ENCODE results near the gene EEF1A1. TPM values are rescaled to one million over a fixed set of nuclear protein-coding genes. Genes with fewer than 3 reads are reported as not detected.
A peak's percentile ranks its signal among the peaks of the same experiment; 100 is the strongest.
"Not testable (repeated sequence)": the region's sequence is repeated elsewhere in the genome, so short reads cannot be mapped to it uniquely, and the experiment has no call there.

EEF1A1 gene
- polyA plus RNA-seq (ENCODE audit: insufficient read length in 4 of 4): over 10,000 TPM; 19,598 to 21,513 (median 20,563) TPM

DNA sequence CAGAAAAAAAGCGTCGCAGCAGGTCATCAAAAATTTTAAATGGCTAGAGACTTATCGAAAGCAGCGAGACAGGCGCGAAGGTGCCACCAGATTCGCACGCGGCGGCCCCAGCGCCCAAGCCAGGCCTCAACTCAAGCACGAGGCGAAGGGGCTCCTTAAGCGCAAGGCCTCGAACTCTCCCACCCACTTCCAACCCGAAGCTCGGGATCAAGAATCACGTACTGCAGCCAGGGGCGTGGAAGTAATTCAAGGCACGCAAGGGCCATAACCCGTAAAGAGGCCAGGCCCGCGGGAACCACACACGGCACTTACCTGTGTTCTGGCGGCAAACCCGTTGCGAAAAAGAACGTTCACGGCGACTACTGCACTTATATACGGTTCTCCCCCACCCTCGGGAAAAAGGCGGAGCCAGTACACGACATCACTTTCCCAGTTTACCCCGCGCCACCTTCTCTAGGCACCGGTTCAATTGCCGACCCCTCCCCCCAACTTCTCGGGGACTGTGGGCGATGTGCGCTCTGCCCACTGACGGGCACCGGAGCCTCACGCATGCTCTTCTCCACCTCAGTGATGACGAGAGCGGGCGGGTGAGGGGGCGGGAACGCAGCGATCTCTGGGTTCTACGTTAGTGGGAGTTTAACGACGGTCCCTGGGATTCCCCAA lies at the start of gene EEF1A1:
TSS of gene EEF1A1 (minus strand) at position 345 of the 663 bp plus-strand sequence. CDS start 1,006 bp downstream, outside the sequence.
- DNase-seq (ENCODE audit: low read depth in 4 of 4, low spot score in 3 of 4): peak; percentile 99 to 100 (median 99)

DNA sequence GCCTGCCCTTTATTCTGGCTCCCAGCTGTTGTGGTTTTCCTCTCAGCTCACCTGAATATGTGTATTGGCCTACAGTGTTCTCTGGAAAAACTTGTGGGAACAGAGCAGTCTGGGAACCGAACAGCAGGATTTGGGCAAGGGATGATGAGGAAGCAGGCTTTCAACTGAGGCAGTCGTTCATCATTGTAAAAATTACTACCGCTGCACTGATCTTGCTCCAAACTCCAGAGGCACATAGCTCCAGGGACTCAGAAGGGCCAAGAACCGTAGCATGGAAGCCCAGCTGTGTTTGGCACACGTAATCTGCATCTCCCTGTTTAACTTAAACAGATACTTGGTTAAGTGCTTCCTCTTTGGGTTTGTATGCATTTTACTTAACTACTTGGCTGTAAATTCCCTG lies 48.3 kb upstream of the EEF1A1 start:
- DNase-seq (ENCODE audit: low read depth in 4 of 4, low spot score in 3 of 4): no peak

DNA sequence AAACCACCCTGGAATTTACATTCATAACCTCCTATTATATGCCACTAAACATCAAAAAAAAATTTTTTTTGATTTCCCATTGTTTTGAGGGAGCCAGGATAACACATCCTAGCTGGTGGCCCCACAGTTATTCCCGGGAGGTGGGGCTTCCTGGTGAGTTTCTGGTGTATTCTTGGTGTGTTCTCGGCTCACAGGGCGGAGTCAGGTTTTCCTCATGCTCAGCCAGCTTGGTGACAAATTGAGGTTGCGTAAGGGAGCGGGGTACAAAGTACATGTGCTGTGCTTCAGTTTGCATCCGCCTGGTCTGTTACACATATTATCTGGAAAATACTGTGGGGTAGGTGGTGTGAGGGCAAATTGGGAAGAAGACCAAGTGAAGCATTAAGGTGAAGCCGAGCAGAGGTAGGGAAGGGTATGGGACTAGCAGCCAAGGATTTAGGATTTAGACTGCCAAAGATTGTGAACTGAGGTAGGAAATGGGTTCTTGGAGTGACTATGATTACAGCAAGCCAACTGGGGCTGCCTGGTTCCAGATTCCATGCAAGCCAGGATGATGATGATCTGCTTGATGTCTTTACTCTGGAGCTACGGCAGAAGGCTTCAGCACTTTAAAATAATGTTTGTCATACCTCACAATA lies 46.2 kb upstream of the EEF1A1 start:
- no peak for DNase-seq (ENCODE audit: low read depth in 4 of 4, low spot score in 3 of 4)

DNA sequence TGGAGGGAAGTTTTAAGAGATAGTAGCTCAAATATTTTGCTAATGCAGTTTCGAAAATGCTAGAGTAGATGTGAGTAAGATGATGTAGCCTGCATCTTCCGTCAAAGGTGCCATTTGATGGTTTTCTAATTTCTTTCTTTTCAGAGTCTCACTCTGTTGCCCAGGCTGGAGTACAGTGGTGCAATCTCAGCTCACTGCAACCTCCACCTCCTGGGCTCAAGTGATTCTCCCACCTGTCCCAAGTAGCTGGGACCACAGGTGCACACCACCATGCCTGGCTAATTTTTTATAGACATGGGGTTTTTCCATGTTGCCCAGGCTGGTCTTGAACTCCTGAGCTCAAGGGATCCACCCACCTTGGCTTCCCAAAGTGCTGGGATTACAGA lies 45.6 kb upstream of the EEF1A1 start:
- not testable (repeated sequence) for DNase-seq (ENCODE audit: low read depth in 4 of 4, low spot score in 3 of 4)

GRCh38 chr6:73565767-73566485 lies 45.1 kb upstream of the EEF1A1 start:
- DNase-seq (ENCODE audit: low read depth in 4 of 4, low spot score in 3 of 4): peak in 1 of 4 donors; percentile 13

GRCh38 chr6:73564578-73565345 lies 43.9 kb upstream of the EEF1A1 start:
- DNase-seq (ENCODE audit: low read depth in 4 of 4, low spot score in 3 of 4): no peak

GRCh38 chr6:73562558-73562957 lies 41.7 kb upstream of the EEF1A1 start:
- DNase-seq (ENCODE audit: low read depth in 4 of 4, low spot score in 3 of 4): no peak

DNA sequence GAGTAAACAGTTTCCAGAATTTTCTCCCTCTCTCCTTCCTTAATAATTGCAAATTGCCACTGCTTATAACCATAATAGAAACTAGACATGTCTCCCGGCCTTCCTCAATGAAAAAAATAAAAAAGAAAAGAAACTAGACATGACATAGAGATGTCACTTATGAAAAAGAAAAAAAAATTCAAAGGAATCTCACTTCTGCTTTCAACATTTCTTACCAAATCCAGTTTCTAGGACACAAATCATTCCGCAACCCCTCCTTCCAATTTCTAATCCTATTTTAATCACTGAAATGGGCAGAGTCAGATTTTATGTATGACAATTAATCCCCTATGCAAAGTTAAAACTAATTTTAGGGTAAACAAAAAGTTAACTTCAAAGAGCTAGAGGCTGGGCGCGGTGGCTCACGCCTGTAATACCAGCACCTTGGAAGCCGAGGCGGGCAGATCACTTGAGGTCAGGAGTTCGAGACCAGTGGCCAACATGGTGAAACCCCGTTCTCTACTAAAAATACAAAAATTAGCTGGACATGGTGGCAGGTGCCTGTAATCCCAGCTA lies 40.1 kb upstream of the EEF1A1 start:
- no peak for DNase-seq (ENCODE audit: low read depth in 4 of 4, low spot score in 3 of 4)

DNA sequence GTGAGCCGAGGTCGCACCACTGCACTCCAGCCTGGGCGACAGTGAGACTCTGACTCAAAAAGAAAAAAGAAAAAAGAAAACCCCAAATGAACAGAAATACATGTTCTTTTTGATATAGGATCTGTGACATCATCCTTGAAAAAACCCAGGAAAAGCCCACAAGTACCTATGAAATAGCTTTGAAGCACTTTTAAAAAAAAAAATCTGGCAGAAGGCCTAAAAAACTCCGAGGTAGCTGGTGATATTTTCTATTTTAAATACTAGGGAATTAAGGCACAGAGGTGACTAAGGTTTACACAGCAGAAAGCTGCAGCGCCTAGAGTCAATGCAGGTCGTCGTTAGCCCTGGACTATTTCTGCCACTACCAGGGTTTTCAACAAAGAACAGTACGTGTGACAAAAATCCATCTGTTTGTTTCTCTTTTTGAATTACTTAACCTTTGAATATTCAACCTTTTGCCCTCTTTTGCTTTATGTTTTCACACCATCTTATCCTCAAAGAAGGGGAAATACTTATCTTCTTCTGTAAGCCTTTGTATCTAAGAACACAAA lies 39.4 kb upstream of the EEF1A1 start:
- DNase-seq (ENCODE audit: low read depth in 4 of 4, low spot score in 3 of 4): no peak

DNA sequence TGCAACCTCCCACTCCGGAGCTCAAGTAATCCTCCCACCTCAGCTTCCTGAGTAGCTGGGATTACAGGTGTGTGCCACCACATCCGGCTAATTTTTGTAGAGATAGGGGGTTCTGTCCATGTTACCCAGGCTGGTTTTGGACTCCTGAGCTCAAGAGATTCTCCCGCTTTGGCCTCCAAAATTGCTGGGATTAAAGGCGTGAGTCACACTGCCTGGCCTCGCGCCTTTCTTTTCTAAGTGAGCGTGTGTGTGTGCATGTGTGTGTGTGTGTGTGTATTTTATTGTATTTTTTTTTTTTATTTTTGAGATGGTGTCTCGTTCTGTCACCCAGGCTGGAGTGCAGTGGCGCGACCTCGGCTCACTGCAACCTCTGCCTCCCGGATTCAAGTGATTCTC lies 38.6 kb upstream of the EEF1A1 start:
- not testable (repeated sequence) for DNase-seq (ENCODE audit: low read depth in 4 of 4, low spot score in 3 of 4)

DNA sequence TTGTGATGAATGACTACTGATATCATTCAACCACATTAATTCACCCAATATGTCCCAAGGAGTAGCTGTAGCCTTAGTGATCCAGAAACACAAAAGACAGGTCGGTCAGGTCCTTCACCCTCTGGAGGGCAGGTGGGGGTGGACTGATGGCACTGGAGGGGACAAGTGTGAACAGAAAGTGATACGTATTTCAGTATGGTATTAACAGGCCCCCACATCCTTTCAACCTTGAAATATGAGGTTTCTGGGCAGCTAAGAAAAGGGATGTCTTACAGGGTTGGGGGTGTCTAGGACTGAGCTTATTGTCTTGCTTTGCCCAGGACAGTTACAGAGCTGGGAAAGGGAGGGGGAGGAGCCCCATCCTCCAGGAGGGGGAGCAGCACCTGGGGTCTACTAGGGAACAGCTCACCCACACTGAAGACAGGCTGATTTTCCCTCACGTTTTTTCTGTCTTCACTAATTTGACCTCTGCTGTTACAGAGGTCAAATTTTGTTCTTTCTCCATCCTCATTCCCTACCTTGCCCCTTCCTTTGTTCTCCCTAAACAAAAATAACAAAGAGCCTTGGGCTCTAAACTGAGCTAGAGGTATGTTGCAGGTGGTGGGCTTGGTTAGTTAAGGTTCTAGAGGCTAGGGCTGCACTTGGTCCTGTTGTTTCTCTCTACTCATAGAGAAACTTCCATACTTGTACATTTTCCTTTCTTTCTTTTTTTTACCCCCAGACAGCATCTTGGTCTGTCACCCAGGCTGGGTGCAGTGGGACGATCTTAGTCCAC lies 38.0 kb upstream of the EEF1A1 start:
- DNase-seq (ENCODE audit: low read depth in 4 of 4, low spot score in 3 of 4): no peak

GRCh38 chr6:73556836-73557235 lies 36.0 kb upstream of the EEF1A1 start:
- DNase-seq (ENCODE audit: low read depth in 4 of 4, low spot score in 3 of 4): no peak

- DNase-seq (ENCODE audit: low read depth in 4 of 4, low spot score in 3 of 4): not testable (repeated sequence)
These were observed 34.6 kb upstream of the EEF1A1 start for GRCh38 chr6:73555380-73555949.

DNA sequence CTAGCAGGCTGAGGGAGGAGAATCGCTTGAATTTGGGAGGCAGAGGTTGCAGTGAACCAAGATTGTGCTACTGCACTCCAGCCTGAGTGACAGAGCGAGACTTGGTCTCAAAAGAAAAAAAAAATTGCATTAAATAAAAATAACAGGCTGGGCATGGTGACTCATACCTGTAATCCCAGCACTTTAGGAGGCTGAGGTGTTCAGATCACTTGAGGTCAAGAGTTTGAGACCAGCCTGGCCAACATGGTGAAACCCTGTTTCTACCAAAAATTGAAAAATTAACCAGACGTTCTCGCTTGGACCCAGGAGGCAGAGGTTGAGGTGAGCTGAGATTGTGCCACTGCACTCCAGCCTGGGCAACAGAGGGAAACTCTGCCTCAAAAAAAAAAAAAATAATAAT lies 30.3 kb upstream of the EEF1A1 start:
- DNase-seq (ENCODE audit: low read depth in 4 of 4, low spot score in 3 of 4): not testable (repeated sequence)

DNA sequence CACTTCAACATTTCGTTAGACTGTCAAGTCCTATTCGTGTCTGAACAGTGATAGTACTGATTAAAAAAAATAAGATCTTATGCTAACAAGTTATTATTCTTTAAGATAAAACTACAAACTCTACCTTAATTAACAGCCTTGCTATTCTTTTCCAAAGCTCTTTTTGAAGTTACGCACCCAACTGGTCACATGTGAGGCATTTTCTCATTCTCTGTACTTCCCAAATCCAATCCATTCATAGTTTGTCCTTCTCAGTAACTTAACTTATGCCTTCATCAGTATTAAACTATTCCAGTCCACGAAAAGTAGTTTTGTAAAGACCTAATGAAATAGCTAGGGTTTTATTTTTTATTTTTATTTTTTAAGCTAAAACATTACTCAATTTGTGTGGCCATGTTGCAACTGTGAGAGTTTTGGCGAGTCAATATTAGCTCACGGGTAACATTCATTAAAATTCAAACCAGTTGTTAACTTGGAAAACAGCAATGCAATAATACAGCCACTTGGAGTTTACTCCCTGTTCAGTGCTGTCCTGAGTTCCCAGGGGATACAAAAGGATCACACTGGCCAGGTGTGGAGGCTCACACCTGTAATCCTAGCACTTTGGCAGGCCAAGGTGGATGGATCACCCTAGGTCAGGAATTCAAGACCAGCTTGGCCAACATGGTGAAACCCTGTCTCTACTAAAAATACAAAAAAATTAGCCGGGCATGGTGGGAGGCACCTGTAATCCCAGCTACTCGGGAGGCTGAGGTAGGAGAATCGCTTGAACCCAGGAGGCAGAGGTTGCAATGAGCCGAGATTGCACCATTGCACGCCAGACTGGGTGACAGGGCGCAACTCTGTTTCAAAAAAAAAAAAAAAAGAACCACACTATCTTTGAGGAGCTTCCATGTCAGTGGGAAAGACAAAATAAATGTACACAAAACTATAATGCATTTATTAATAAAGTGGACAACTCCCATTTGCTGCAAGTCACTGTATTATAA lies 27.9 kb upstream of the EEF1A1 start:
- DNase-seq (ENCODE audit: low read depth in 4 of 4, low spot score in 3 of 4): no peak

DNA sequence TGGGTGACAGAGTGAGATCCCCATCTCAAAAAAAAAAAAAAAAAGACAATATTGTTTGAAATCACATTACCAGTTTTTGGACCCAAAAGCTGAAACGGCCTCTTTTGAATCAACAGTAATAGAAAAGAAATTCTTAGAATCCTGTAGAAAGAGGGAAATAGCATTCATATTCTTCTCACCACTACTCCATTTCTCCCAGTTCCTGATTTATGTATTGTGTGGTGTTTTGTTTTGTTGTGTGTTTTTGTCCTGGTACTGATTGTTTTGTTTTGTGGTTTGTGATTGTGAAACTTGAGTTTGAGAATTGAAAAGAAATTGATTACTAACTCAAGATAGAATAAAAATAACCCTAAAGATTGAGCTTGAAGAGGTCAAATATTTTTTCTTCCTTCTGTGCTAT lies 26.2 kb upstream of the EEF1A1 start:
- DNase-seq (ENCODE audit: low read depth in 4 of 4, low spot score in 3 of 4): no peak

- no peak for DNase-seq (ENCODE audit: low read depth in 4 of 4, low spot score in 3 of 4)
These were observed 22.1 kb upstream of the EEF1A1 start for GRCh38 chr6:73542891-73543290.

DNA sequence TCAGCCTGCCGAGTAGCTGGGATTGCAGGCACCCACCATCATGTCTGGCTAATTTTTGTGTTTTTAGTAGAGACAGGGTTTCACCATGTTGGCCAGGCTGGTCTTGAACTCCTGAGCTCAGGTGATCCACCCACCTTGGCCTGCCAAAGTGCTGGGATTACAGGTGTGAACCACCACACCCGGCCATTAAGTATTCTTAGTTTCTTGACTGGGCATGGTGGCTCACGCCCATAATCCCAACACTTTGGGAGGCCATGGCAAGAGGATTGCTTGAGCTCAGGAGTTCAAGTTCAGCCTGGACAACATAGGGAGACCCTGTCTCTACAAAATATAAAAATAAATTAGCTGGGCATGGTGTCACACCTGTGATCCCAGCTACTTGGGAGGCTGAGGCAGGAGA lies 21.6 kb upstream of the EEF1A1 start:
- not testable (repeated sequence) for DNase-seq (ENCODE audit: low read depth in 4 of 4, low spot score in 3 of 4)

All from right renal pelvis (tissue), 4 donors.